WTC11 (cell line): ENCODE results near the gene OGFOD3. TPM values are rescaled to one million over a fixed set of nuclear protein-coding genes. Genes with fewer than 3 reads are reported as not detected.
A peak's percentile ranks its signal among the peaks of the same experiment; 100 is the strongest.
"Not testable (repeated sequence)": the region's sequence is repeated elsewhere in the genome, so short reads cannot be mapped to it uniquely, and the experiment has no call there.

Experiments used
- ATAC-seq: fragments of 200-7000 bp; cut with Tn5 transposase; 2 replicates; pipeline ENCODE4 v1.10.0; 2021; ENCODE audit warnings: mild to moderate bottlenecking, moderate library complexity
- CTCF ChIA-PET: fragments of 300-600 bp; sonication (Branson Sonifier 250); formaldehyde crosslinking; loops from one replicate; lab custom pipeline; 2021; ENCODE audit warnings: antibody characterized with exemption; lab: Charles Lee
- POLR2A ChIA-PET: fragments of 350-600 bp; sonication (Branson Sonifier 250); formaldehyde crosslinking; loops from one replicate; lab custom pipeline; 2021; ENCODE audit warnings: antibody characterized with exemption; lab: Charles Lee
- DNase-seq: peaks from one replicate; pipeline ENCODE4 v3.0.0; 2021; ENCODE audit warnings: low spot score
- H3K27ac Mint-ChIP-seq: 2 replicates; pipeline ENCODE4 v1.8.0; 2021; ENCODE audit warnings: mixed read lengths
- H3K27me3 Mint-ChIP-seq: 2 replicates; pipeline ENCODE4 v1.8.0; 2021; ENCODE audit warnings: low read depth, mild to moderate bottlenecking, moderate library complexity, mixed read lengths
- H3K36me3 Mint-ChIP-seq: 2 replicates; pipeline ENCODE4 v1.8.0; 2021; ENCODE audit warnings: mixed read lengths
- H3K4me1 Mint-ChIP-seq: 2 replicates; pipeline ENCODE4 v1.8.0; 2022; ENCODE audit warnings: mixed read lengths
- H3K4me3 Mint-ChIP-seq: 2 replicates; pipeline ENCODE4 v1.8.0; 2021; ENCODE audit warnings: mild to moderate bottlenecking, moderate library complexity, mixed read lengths
- H3K9me3 Mint-ChIP-seq: 2 replicates; pipeline ENCODE4 v1.8.0; 2021; ENCODE audit warnings: mixed read lengths
- CREB1 ChIP-seq: sonication (generic); formaldehyde crosslinking; IDR thresholded peaks from 2 replicates; pipeline ENCODE4 v1.8.0; 2023; ENCODE audit warnings: mild to moderate bottlenecking, missing genetic modification reagents
- GABPB1 ChIP-seq: sonication (generic); formaldehyde crosslinking; IDR thresholded peaks from 2 replicates; pipeline ENCODE4 v1.8.1; 2023; ENCODE audit warnings: mild to moderate bottlenecking, missing genetic modification reagents
- HMGA2 ChIP-seq: fragments of 250-450 bp; sonication (Bioruptor Pico); IDR thresholded peaks from 2 replicates; pipeline ENCODE4 v1.4.0; 2021; ENCODE audit warnings: mild to moderate bottlenecking, moderate library complexity
- SMAD3 ChIP-seq: sonication (generic); formaldehyde crosslinking; IDR thresholded peaks from 2 replicates; pipeline ENCODE4 v1.8.0; 2022; ENCODE audit warnings: missing genetic modification reagents, mild to moderate bottlenecking, borderline replicate concordance
- TEAD1 ChIP-seq: sonication (generic); formaldehyde crosslinking; IDR thresholded peaks from 2 replicates; pipeline ENCODE4 v1.8.0; 2022; ENCODE audit warnings: mild to moderate bottlenecking, missing genetic modification reagents
- TP53 ChIP-seq: sonication (generic); formaldehyde crosslinking; IDR thresholded peaks from 2 replicates; pipeline ENCODE4 v1.8.1; 2023; ENCODE audit warnings: mild to moderate bottlenecking, missing genetic modification reagents
- ZNF121 ChIP-seq: sonication (generic); formaldehyde crosslinking; IDR thresholded peaks from 2 replicates; pipeline ENCODE4 v1.8.0; 2023; ENCODE audit warnings: missing genetic modification reagents
- total RNA-seq: library from RNA; stranded (reverse); gene quantifications from 3 replicates; pipeline ENCODE4 v1.2.3, GENCODE V29; 2021
- TF ChIP-seq, protein P1 (sequence below): fragments of 250-450 bp; sonication (Bioruptor Pico); IDR thresholded peaks from 2 replicates; pipeline ENCODE4 v1.9.0; 2021; ENCODE audit warnings: mild to moderate bottlenecking
- TF ChIP-seq, protein P2 (sequence below): sonication (generic); formaldehyde crosslinking; IDR thresholded peaks from 2 replicates; pipeline ENCODE4 v1.8.1; 2023; ENCODE audit warnings: mild to moderate bottlenecking, missing genetic modification reagents
- TF ChIP-seq, protein P3 (sequence below): sonication (generic); formaldehyde crosslinking; IDR thresholded peaks from 2 replicates; pipeline ENCODE4 v1.8.1; 2022; ENCODE audit warnings: low read depth, mild to moderate bottlenecking, moderate library complexity, missing genetic modification reagents, borderline replicate concordance
- TF ChIP-seq, protein P4 (sequence below): sonication (generic); formaldehyde crosslinking; IDR thresholded peaks from 2 replicates; pipeline ENCODE4 v1.8.1; 2023; ENCODE audit warnings: mild to moderate bottlenecking, moderate library complexity, missing genetic modification reagents

OGFOD3 gene
- total RNA-seq, 1 experiment from 2014 or later: 20.4 TPM

DNA sequence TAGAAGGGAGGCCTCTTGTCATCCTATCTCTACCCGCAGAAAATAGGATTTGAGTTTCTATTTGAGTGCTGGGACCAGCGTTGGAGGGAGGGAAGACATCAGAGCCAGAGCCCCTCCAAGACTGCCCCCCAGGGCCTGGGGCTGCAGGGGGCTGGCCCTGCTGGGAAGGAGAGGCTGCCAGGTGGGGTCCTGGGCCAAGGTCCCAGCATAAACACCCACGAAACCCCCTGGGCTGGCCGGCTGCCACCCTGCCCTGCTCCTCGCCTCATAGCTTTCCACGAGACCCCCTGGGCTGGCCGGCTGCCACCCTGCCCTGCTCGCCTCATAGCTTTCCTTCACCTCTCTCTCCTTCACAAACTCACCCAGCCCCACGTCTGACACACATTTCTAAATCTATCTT is 70.0 kb downstream of the OGFOD3 start:
- no peak overlapping the region for H3K4me3 Mint-ChIP-seq

DNA sequence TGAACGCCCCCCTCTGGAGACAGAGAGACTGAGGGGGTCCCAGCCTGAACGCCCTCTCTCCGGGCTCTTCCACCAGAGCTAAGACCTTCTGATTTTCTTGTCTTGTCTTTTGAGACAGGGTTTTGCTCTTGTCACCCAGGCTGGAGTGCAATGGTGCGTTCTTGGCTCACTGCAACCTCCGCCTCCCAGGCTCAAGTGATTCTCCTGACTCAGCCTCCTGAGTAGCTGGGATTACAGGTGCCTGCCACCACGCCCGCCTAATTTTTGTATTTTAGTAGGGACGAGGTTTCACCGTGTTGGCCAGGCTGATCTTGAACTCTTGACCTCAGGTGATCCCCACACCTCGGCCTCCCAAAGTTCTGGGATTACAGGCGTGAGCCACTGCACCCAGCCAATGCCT is 70.4 kb downstream of the OGFOD3 start:
- POLR2A ChIA-PET, CTCF ChIA-PET: not testable (repeated sequence)

More for the DNA sequence above, 70.0 kb downstream of the OGFOD3 start:
- TF ChIP-seq TP53 (CRISPR knock-in tag): no peak
- no peak for TF ChIP-seq ZNF121 (CRISPR knock-in tag)
- TF ChIP-seq SMAD3 (CRISPR knock-in tag): no peak
- TF ChIP-seq, protein P1, sequence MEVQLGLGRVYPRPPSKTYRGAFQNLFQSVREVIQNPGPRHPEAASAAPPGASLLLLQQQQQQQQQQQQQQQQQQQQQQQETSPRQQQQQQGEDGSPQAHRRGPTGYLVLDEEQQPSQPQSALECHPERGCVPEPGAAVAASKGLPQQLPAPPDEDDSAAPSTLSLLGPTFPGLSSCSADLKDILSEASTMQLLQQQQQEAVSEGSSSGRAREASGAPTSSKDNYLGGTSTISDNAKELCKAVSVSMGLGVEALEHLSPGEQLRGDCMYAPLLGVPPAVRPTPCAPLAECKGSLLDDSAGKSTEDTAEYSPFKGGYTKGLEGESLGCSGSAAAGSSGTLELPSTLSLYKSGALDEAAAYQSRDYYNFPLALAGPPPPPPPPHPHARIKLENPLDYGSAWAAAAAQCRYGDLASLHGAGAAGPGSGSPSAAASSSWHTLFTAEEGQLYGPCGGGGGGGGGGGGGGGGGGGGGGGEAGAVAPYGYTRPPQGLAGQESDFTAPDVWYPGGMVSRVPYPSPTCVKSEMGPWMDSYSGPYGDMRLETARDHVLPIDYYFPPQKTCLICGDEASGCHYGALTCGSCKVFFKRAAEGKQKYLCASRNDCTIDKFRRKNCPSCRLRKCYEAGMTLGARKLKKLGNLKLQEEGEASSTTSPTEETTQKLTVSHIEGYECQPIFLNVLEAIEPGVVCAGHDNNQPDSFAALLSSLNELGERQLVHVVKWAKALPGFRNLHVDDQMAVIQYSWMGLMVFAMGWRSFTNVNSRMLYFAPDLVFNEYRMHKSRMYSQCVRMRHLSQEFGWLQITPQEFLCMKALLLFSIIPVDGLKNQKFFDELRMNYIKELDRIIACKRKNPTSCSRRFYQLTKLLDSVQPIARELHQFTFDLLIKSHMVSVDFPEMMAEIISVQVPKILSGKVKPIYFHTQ (CRISPR knock-in tag): no peak
- TF ChIP-seq TEAD1 (CRISPR knock-in tag): no peak
- TF ChIP-seq, protein P2, sequence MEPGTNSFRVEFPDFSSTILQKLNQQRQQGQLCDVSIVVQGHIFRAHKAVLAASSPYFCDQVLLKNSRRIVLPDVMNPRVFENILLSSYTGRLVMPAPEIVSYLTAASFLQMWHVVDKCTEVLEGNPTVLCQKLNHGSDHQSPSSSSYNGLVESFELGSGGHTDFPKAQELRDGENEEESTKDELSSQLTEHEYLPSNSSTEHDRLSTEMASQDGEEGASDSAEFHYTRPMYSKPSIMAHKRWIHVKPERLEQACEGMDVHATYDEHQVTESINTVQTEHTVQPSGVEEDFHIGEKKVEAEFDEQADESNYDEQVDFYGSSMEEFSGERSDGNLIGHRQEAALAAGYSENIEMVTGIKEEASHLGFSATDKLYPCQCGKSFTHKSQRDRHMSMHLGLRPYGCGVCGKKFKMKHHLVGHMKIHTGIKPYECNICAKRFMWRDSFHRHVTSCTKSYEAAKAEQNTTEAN (CRISPR knock-in tag): no peak
- TF ChIP-seq, protein P3, sequence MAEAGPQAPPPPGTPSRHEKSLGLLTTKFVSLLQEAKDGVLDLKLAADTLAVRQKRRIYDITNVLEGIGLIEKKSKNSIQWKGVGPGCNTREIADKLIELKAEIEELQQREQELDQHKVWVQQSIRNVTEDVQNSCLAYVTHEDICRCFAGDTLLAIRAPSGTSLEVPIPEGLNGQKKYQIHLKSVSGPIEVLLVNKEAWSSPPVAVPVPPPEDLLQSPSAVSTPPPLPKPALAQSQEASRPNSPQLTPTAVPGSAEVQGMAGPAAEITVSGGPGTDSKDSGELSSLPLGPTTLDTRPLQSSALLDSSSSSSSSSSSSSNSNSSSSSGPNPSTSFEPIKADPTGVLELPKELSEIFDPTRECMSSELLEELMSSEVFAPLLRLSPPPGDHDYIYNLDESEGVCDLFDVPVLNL: no peak
- TF ChIP-seq, protein P4, sequence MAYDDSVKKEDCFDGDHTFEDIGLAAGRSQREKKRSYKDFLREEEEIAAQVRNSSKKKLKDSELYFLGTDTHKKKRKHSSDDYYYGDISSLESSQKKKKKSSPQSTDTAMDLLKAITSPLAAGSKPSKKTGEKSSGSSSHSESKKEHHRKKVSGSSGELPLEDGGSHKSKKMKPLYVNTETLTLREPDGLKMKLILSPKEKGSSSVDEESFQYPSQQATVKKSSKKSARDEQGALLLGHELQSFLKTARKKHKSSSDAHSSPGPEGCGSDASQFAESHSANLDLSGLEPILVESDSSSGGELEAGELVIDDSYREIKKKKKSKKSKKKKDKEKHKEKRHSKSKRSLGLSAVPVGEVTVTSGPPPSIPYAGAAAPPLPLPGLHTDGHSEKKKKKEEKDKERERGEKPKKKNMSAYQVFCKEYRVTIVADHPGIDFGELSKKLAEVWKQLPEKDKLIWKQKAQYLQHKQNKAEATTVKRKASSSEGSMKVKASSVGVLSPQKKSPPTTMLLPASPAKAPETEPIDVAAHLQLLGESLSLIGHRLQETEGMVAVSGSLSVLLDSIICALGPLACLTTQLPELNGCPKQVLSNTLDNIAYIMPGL (CRISPR knock-in tag): no peak
- no peak for TF ChIP-seq HMGA2 (CRISPR knock-in tag)
- no peak for DNase-seq
- Mint-ChIP-seq H3K27me3 (no peaks in the 10 kb centered on the region), H3K9me3 (no peaks in the 10 kb centered on the region), H3K4me1 (no peaks in the 10 kb centered on the region), H3K36me3 (no peaks in the 10 kb centered on the region), H3K27ac (no peak overlapping the region)
- ATAC-seq: no peak
- ChIA-PET CTCF (no interaction called here), POLR2A (no interaction called here)

DNA sequence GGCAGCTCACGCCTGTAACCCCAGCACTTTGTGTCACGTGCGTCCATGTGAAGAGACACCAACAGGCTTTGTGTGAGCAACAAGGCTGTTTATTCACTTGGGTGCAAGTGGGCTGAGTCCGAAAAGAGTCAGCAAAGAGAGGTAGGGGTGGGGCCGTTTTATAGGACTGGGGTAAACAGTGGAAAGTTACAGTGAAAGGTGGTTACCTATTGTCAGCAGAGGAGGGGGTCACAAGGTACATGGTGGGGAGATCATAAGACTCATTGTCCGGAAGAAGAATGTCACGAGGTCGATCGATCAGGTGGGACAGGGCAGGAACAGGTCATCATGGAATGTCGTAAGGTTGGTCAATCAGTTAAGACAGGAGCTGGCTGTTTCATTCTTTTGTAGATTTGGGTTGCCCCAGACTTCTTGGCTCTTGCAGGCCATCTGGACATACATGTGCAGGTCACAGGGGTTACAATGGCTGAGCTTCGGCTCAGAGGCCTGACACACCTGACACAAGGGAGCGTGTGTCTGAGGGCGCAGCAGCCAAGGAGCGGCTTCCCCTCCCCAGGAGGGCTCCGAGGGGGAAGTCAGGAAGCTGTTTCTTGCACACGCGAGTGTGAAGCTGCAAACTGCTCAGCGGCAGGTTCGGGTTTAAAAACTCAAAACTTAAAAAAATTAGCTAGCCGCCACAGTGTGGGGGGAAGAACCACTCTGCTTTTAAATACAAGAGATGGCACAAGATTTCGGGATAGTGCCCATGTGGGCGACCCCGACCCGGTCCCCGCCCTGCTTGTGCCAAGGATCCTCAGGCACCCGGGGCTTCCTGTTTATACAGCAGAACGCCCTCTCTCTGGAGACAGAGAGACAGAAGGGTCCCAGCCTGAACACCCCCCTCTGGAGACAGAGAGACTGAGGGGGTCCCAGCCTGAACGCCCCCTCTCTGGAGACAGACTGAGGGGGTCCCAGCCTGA is 71.8 kb downstream of the OGFOD3 start:
- ChIA-PET POLR2A (no interaction called here), CTCF (interaction anchor here (1.4 kb wide), 1 partner anchor 45 kb away, joined by 3 read pairs; no protein-coding TSS in a partner anchor)
- no peak for DNase-seq
- H3K36me3 Mint-ChIP-seq: no peaks in the 10 kb centered on the region
- peaks cover 9% of the 10 kb centered on the region for H3K27me3 Mint-ChIP-seq
- TF ChIP-seq CREB1 (CRISPR knock-in tag): no peak
- peak; percentile 85 for TF ChIP-seq GABPB1 (CRISPR knock-in tag)
- TF ChIP-seq, all 79 proteins: peak for 1
- Mint-ChIP-seq H3K27ac (peak overlapping the region; percentile 50; the same call in 1 of the 2 replicates), H3K9me3 (no peaks in the 10 kb centered on the region), H3K4me3 (no peak overlapping the region), H3K4me1 (no peaks in the 10 kb centered on the region)
- no peak for ATAC-seq

More for the DNA sequence above, 70.4 kb downstream of the OGFOD3 start:
- not testable (repeated sequence) for DNase-seq, H3K4me1 Mint-ChIP-seq, ATAC-seq, H3K27ac Mint-ChIP-seq, H3K36me3 Mint-ChIP-seq, H3K27me3 Mint-ChIP-seq, H3K4me3 Mint-ChIP-seq, H3K9me3 Mint-ChIP-seq
